Mesothelial cell of epicardium (in vitro differentiated cells): ENCODE results near the gene ZBTB44. TPM values are rescaled to one million over a fixed set of nuclear protein-coding genes. Genes with fewer than 3 reads are reported as not detected.
"Not testable (repeated sequence)": the region's sequence is repeated elsewhere in the genome, so short reads cannot be mapped to it uniquely, and the experiment has no call there.

Source experiments
- DNase-seq, 2 experiments: peaks; one replicate each; pipeline ENCODE4 v3.0.0; 2021; ENCODE audit warnings: low spot score in 2 of 2; ENCODE audit not compliant: unreplicated experiment in 2 of 2
- H3K27ac Mint-ChIP-seq: 2 replicates; pipeline ENCODE4 v1.8.0; 2021; ENCODE audit warnings: mixed read lengths
- H3K27me3 Mint-ChIP-seq: 2 replicates; pipeline ENCODE4 v1.8.0; 2021; ENCODE audit warnings: low read depth, mixed read lengths
- H3K36me3 Mint-ChIP-seq: 2 replicates; pipeline ENCODE4 v1.8.0; 2021; ENCODE audit warnings: mixed read lengths
- H3K4me1 Mint-ChIP-seq: 2 replicates; pipeline ENCODE4 v1.8.0; 2021; ENCODE audit warnings: mixed read lengths
- H3K4me3 Mint-ChIP-seq: 2 replicates; pipeline ENCODE4 v1.8.0; 2021; ENCODE audit warnings: mild to moderate bottlenecking, moderate library complexity, mixed read lengths
- H3K9me3 Mint-ChIP-seq: 2 replicates; pipeline ENCODE4 v1.8.0; 2021; ENCODE audit warnings: mixed read lengths
- CTCF ChIP-seq: fragments of 200-600 bp; sonication (generic); IDR thresholded peaks from one replicate; pipeline ENCODE4 v1.5.0; 2021; ENCODE audit warnings: antibody characterized with exemption; ENCODE audit not compliant: unreplicated experiment
- total RNA-seq: library from RNA; stranded (reverse); gene quantifications from 3 replicates; pipeline ENCODE4 v1.2.1, GENCODE V29; 2021

The ZBTB44 gene
- total RNA-seq, 1 donor from 2014 or later = 58.8 TPM

- no peak overlapping the region for H3K4me3 Mint-ChIP-seq
- H3K4me1 Mint-ChIP-seq = no peaks in the 10 kb centered on the region
- H3K27me3 Mint-ChIP-seq = no peaks in the 10 kb centered on the region
- TF ChIP-seq CTCF = no peak
- H3K36me3 Mint-ChIP-seq = no peaks in the 10 kb centered on the region
- no peak overlapping the region for H3K27ac Mint-ChIP-seq
- no peak for DNase-seq
- H3K9me3 Mint-ChIP-seq = peaks cover 18% of the 10 kb centered on the region
Observed at GRCh38 chr11:130340671-130341319, 26.1 kb upstream of the ZBTB44 start.

GRCh38 chr11:130338667-130339066 is 23.9 kb upstream of the ZBTB44 start:
- TF ChIP-seq CTCF = no peak
- no peaks in the 10 kb centered on the region for H3K27me3 Mint-ChIP-seq
- no peaks in the 10 kb centered on the region for H3K4me1 Mint-ChIP-seq
- DNase-seq = no peak
- no peak overlapping the region for H3K4me3 Mint-ChIP-seq
- peaks cover 14% of the 10 kb centered on the region for H3K9me3 Mint-ChIP-seq
- H3K27ac Mint-ChIP-seq = no peak overlapping the region
- no peaks in the 10 kb centered on the region for H3K36me3 Mint-ChIP-seq

- Mint-ChIP-seq H3K27me3 (no peaks in the 10 kb centered on the region), H3K27ac (no peak overlapping the region)
Observed at GRCh38 chr11:130337281-130338089, 22.8 kb upstream of the ZBTB44 start.

GRCh38 chr11:130331397-130331796 is 16.7 kb upstream of the ZBTB44 start:
- H3K36me3 Mint-ChIP-seq, H3K27me3 Mint-ChIP-seq, H3K4me3 Mint-ChIP-seq, H3K4me1 Mint-ChIP-seq, DNase-seq, H3K27ac Mint-ChIP-seq, H3K9me3 Mint-ChIP-seq: not testable (repeated sequence)

More at GRCh38 chr11:130337281-130338089, 22.8 kb upstream of the ZBTB44 start:
- H3K9me3 Mint-ChIP-seq = peaks cover 14% of the 10 kb centered on the region
- TF ChIP-seq CTCF = no peak
- no peaks in the 10 kb centered on the region for H3K4me1 Mint-ChIP-seq
- no peaks in the 10 kb centered on the region for H3K36me3 Mint-ChIP-seq
- no peak for DNase-seq
- no peak overlapping the region for H3K4me3 Mint-ChIP-seq

- Mint-ChIP-seq H3K4me1 (no peaks in the 10 kb centered on the region), H3K27ac (no peak overlapping the region), H3K36me3 (peaks cover 3% of the 10 kb centered on the region), H3K27me3 (no peaks in the 10 kb centered on the region), H3K4me3 (no peak overlapping the region), H3K9me3 (peaks cover 3% of the 10 kb centered on the region)
- TF ChIP-seq CTCF = no peak
- DNase-seq = no peak
Observed at GRCh38 chr11:130330101-130330684, 15.5 kb upstream of the ZBTB44 start.

- H3K9me3 Mint-ChIP-seq = peaks cover 3% of the 10 kb centered on the region
- H3K36me3 Mint-ChIP-seq = peaks cover 3% of the 10 kb centered on the region
- no peak overlapping the region for H3K27ac Mint-ChIP-seq
- no peak for TF ChIP-seq CTCF
- no peak overlapping the region for H3K4me3 Mint-ChIP-seq
- H3K27me3 Mint-ChIP-seq = no peaks in the 10 kb centered on the region
- H3K4me1 Mint-ChIP-seq = no peaks in the 10 kb centered on the region
- DNase-seq = no peak
Observed at GRCh38 chr11:130328420-130328819, 13.7 kb upstream of the ZBTB44 start.
